Osteocyte (in vitro differentiated cells): ENCODE results near the gene ZNF106. TPM values are rescaled to one million over a fixed set of nuclear protein-coding genes. Genes with fewer than 3 reads are reported as not detected.

ENCODE experiments used
- DNase-seq: peaks from one replicate; pipeline ENCODE4 v3.0.0; 2021; ENCODE audit warnings: mixed read lengths; ENCODE audit not compliant: unreplicated experiment; ENCODE audit errors: extremely low spot score
- H3K27ac Mint-ChIP-seq: one replicate; pipeline ENCODE4 v1.8.0; 2021; ENCODE audit warnings: mild to moderate bottlenecking, mixed read lengths; ENCODE audit not compliant: unreplicated experiment
- H3K27me3 Mint-ChIP-seq: one replicate; pipeline ENCODE4 v1.8.0; 2021; ENCODE audit warnings: mixed read lengths; ENCODE audit not compliant: unreplicated experiment
- H3K36me3 Mint-ChIP-seq: one replicate; pipeline ENCODE4 v1.8.0; 2021; ENCODE audit warnings: mixed read lengths; ENCODE audit not compliant: unreplicated experiment
- H3K4me1 Mint-ChIP-seq: one replicate; pipeline ENCODE4 v1.8.0; 2021; ENCODE audit warnings: mixed read lengths; ENCODE audit not compliant: unreplicated experiment
- H3K4me3 Mint-ChIP-seq: one replicate; pipeline ENCODE4 v1.8.0; 2021; ENCODE audit warnings: mild to moderate bottlenecking, moderate library complexity, mixed read lengths; ENCODE audit not compliant: unreplicated experiment
- H3K9me3 Mint-ChIP-seq: one replicate; pipeline ENCODE4 v1.8.0; 2021; ENCODE audit warnings: mixed read lengths; ENCODE audit not compliant: unreplicated experiment
- CTCF ChIP-seq: fragments of 200-600 bp; sonication (generic); IDR thresholded peaks from 2 replicates; pipeline ENCODE4 v1.5.0; 2021; ENCODE audit warnings: antibody characterized with exemption, mild to moderate bottlenecking, moderate library complexity
- total RNA-seq: library from RNA; stranded (reverse); gene quantifications from 2 replicates; pipeline ENCODE4 v1.2.1, GENCODE V29; 2021

ZNF106 gene
- total RNA-seq, 1 donor from 2014 or later: 59.7 TPM

GRCh38 chr15:42409011-42409410, 81.9 kb downstream of the ZNF106 start:
- DNase-seq: no peak
- H3K27me3 Mint-ChIP-seq: no peaks in the 10 kb centered on the region
- H3K27ac Mint-ChIP-seq: no peak overlapping the region
- H3K36me3 Mint-ChIP-seq: peaks cover 17% of the 10 kb centered on the region
- no peak overlapping the region for H3K4me3 Mint-ChIP-seq
- no peaks in the 10 kb centered on the region for H3K4me1 Mint-ChIP-seq
- no peaks in the 10 kb centered on the region for H3K9me3 Mint-ChIP-seq
- TF ChIP-seq CTCF: no peak

- no peaks in the 10 kb centered on the region for H3K9me3 Mint-ChIP-seq
- DNase-seq: no peak
- no peaks in the 10 kb centered on the region for H3K27me3 Mint-ChIP-seq
- H3K36me3 Mint-ChIP-seq: peaks cover 15% of the 10 kb centered on the region
- H3K27ac Mint-ChIP-seq: no peak overlapping the region
- no peak for TF ChIP-seq CTCF
- no peak overlapping the region for H3K4me3 Mint-ChIP-seq
- H3K4me1 Mint-ChIP-seq: no peaks in the 10 kb centered on the region
Observed at GRCh38 chr15:42408178-42408577, 82.8 kb downstream of the ZNF106 start.

- no peak overlapping the region for H3K27ac Mint-ChIP-seq
Observed at GRCh38 chr15:42405863-42406482, 85.0 kb downstream of the ZNF106 start.

GRCh38 chr15:42404461-42405235, 86.3 kb downstream of the ZNF106 start:
- Mint-ChIP-seq H3K27me3 (no peaks in the 10 kb centered on the region), H3K4me1 (no peaks in the 10 kb centered on the region), H3K4me3 (no peak overlapping the region), H3K27ac (no peak overlapping the region), H3K9me3 (no peaks in the 10 kb centered on the region), H3K36me3 (peaks cover 2% of the 10 kb centered on the region)
- DNase-seq: no peak
- no peak for TF ChIP-seq CTCF

More at GRCh38 chr15:42405863-42406482, 85.0 kb downstream of the ZNF106 start:
- Mint-ChIP-seq H3K4me3 (no peak overlapping the region), H3K4me1 (no peaks in the 10 kb centered on the region), H3K27me3 (no peaks in the 10 kb centered on the region), H3K9me3 (no peaks in the 10 kb centered on the region), H3K36me3 (peaks cover 9% of the 10 kb centered on the region)
- no peak for TF ChIP-seq CTCF
- DNase-seq: no peak

GRCh38 chr15:42403389-42403788, 87.6 kb downstream of the ZNF106 start:
- Mint-ChIP-seq H3K27ac (no peak overlapping the region), H3K4me3 (no peak overlapping the region), H3K27me3 (no peaks in the 10 kb centered on the region), H3K9me3 (no peaks in the 10 kb centered on the region), H3K4me1 (no peaks in the 10 kb centered on the region), H3K36me3 (peaks cover 4% of the 10 kb centered on the region)
- TF ChIP-seq CTCF: no peak
- no peak for DNase-seq
